ENCODE data around the gene IL11RA.

IL11RA gene

GRCh38 chr9:34689116-34689470, 37.1 kb downstream of the IL11RA start:
- no peak for TF ChIP-seq CTCF (IDR thresholded peaks at IDR 0.05; ENCODE audit: extremely low read depth, insufficient read depth, missing control alignments)
- no peak for DNase-seq (ENCODE audit: low spot score)
- in situ Hi-C loops (cut with MboI; ENCODE audit: low pct_unique_long_range_greater_than_20kb, low sequenced_read_pairs, unreplicated experiment), result no loop called here

DNA sequence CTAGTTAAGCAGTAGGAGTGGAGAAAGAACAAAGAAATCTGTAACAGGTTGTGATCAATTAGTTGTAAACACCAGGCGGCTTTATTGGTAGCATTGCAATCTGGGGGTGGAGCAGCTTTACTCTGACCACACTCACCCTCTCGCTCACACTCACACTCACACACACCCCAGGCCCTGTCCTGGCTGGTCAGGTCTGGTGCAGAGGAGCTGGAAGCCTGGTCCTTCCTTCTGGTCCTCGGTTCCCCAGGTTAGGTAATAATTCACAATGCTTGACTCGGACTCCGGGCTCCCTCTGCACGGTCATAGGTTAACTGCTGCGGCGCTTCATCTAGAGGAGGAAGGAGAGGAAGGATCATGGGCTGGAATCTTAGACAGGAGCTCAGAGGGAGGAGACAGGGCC, 37.5 kb downstream of the IL11RA start:
- no peak for TF ChIP-seq CTCF (IDR thresholded peaks at IDR 0.05; ENCODE audit: extremely low read depth, insufficient read depth, missing control alignments)
- no peak for DNase-seq (ENCODE audit: low spot score)
- in situ Hi-C loops (cut with MboI; ENCODE audit: low pct_unique_long_range_greater_than_20kb, low sequenced_read_pairs, unreplicated experiment), result no loop called here

GRCh38 chr9:34690983-34691935, 39.3 kb downstream of the IL11RA start, which contains the start of gene CCL19:
Gene CCL19, minus strand, starts transcription at chr9:34691276. Its CDS starts 137 bp downstream, at chr9:34691139.
- no peak for DNase-seq (ENCODE audit: low spot score)
- no peak for TF ChIP-seq CTCF (IDR thresholded peaks at IDR 0.05; ENCODE audit: extremely low read depth, insufficient read depth, missing control alignments)
- in situ Hi-C loops (cut with MboI; ENCODE audit: low pct_unique_long_range_greater_than_20kb, low sequenced_read_pairs, unreplicated experiment), result no loop called here

DNA sequence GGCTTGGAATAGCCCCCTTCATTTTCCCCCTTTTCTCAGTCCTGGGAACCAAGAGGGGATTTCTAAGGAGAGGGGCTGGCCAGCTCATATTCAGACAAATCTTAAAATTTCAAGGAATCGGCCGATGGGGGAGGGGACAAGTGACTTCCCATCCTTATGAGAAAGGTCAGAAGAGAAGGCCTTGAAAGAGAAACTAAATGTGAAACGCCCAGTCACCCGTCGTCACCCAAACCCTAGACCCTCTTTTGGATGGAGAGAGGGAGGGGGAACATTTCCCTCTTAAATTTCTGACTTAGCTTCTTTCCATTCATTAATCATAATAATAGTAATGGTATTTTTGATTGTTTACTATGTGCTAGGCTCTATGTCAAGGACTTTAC, 39.9 kb downstream of the IL11RA start:
- in situ Hi-C loops (cut with MboI; ENCODE audit: low pct_unique_long_range_greater_than_20kb, low sequenced_read_pairs, unreplicated experiment), result no loop called here
- DNase-seq (ENCODE audit: low spot score), result no peak
- no peak for TF ChIP-seq CTCF (IDR thresholded peaks at IDR 0.05; ENCODE audit: extremely low read depth, insufficient read depth, missing control alignments)

- in situ Hi-C loops (cut with MboI; ENCODE audit: low pct_unique_long_range_greater_than_20kb, low sequenced_read_pairs, unreplicated experiment), result no loop called here
- no peak for DNase-seq (ENCODE audit: low spot score)
- no peak for TF ChIP-seq CTCF (IDR thresholded peaks at IDR 0.05; ENCODE audit: extremely low read depth, insufficient read depth, missing control alignments)
Measured at GRCh38 chr9:34693560-34693959, 41.6 kb downstream of the IL11RA start.

- DNase-seq (ENCODE audit: low spot score), result no peak
- in situ Hi-C loops (cut with MboI; ENCODE audit: low pct_unique_long_range_greater_than_20kb, low sequenced_read_pairs, unreplicated experiment), result no loop called here
- TF ChIP-seq CTCF (IDR thresholded peaks at IDR 0.05; ENCODE audit: extremely low read depth, insufficient read depth, missing control alignments), result no peak
Measured at GRCh38 chr9:34694811-34695210, 42.8 kb downstream of the IL11RA start.

Data from GM13977 (cell line).